GM21528 (cell line): ENCODE data around the gene LARGE1.
A peak's percentile ranks its signal among the peaks of the same experiment; 100 is the strongest.

Source experiments
- ATAC-seq: cut with Tn5 transposase; IDR thresholded peaks from one replicate; pipeline ENCODE4 v1.9.1; 2021; ENCODE audit warnings: mild to moderate bottlenecking, moderate library complexity; ENCODE audit not compliant: unreplicated experiment, low FRiP score

The LARGE1 gene

DNA sequence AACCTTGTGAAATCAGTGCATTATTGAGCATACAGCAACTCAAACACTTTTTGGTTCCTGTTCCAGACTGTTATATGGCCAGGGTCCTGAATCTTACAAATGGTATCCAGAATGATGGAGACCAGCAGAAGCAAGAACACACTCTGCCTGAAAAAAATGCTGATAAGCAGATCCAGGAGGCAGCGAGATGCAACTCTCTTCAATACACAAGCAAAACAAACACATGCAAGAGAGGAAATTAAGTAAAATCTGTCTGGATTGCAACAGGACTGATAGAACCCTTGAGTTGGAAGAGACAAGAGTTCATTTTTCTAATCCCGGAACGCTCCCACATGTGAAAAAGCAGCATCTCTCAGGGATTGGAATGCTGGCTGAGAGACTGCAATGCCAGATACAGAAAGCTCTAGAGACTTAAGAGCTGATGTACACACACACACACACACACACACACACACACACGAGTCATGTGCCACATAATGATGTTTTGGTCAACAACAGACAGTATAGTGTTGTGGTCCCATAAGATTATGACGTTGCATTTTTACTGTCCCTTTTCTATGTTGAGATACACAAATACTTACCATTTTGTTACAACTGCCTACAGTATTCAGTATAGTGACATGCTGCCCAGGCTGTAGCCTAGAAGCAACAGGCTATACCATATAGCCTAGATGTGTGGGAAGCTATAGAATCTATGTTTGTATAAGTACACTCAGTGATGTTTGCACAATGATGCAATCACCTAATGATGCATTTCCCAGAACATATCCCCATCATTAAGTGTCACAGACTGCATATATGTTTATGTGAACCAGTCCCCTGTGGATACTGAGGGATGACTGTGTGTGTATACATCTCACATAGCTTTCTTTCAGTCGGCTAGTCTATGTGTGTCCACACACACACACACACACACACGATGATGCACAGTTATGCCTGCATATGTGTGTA is 406.6 kb downstream of the LARGE1 start:
- ATAC-seq, result no peak

DNA sequence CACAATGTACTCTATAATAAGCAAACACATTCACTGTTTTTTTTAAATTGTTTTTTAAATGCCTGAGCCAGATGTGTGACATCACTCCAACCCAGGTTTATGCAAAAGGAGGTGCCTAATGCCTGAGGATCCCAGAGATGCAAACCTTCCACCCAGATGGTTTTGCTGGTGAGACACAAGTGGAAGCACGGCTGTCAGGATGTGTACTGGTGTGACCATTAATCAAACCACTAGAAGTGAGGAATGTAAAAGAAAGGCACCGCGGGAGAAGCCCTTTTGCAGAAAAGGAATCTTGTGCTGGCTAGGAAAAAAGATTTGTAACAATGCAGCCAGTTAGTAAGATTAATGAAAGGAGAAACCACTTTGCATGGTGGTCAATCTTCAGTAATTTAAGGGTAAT is 407.4 kb downstream of the LARGE1 start:
- ATAC-seq, result no peak

DNA sequence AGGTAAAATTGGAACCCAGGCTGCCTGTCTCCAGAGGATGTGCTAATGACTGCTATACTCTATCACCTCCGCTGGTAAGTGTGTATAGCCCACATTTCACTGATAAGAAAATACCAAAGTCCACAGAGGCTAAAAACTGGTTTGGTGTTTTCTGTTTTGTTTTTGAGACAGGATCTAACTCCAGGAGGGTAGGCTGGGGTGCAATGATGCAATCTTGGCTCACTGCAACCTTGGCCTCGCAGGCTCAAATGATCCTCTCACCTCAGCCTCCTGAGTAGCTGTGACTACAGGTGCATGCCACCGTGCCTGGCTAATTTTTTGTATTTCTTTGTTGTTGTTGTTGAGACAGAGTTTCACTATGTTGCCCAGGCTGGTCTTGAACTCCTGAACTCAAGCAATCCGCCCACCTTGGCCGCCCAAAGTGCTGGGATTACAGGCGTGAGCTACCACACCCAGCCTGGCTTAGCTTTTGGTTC is 409.8 kb downstream of the LARGE1 start:
- no peak for ATAC-seq

- ATAC-seq, result no peak
These were observed 415.2 kb downstream of the LARGE1 start for GRCh38 chr22:33504941-33505625.

DNA sequence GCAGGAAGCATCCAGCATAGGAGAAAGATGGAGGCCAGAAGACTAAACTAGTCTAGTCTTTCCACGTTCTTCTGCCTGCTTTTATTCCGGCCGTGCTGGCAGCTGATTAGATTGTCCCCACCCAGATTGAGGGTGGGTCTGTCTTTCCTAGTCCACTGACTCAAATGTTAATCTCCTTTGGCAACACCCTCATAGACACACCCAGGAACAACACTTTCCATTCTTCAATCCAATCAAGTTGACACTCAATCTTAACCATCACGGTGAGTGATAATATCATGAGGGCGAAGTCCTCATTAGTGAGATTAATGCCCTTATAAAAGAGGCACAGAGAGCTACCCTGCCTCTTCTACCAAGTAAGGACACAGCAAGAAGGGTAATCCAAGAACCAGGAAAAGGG is 424.2 kb downstream of the LARGE1 start:
- no peak for ATAC-seq

- ATAC-seq, result no peak
These were observed 426.6 kb downstream of the LARGE1 start for GRCh38 chr22:33493476-33494205.

GRCh38 chr22:33492210-33492651 is 428.0 kb downstream of the LARGE1 start:
- no peak for ATAC-seq

GRCh38 chr22:33487041-33487716 is 433.1 kb downstream of the LARGE1 start:
- ATAC-seq, result no peak

- ATAC-seq, result no peak
These were observed 438.7 kb downstream of the LARGE1 start for GRCh38 chr22:33481550-33481949.

- ATAC-seq, result no peak
These were observed 442.9 kb downstream of the LARGE1 start for GRCh38 chr22:33477120-33478111.

GRCh38 chr22:33476716-33477115 is 443.6 kb downstream of the LARGE1 start:
- no peak for ATAC-seq

DNA sequence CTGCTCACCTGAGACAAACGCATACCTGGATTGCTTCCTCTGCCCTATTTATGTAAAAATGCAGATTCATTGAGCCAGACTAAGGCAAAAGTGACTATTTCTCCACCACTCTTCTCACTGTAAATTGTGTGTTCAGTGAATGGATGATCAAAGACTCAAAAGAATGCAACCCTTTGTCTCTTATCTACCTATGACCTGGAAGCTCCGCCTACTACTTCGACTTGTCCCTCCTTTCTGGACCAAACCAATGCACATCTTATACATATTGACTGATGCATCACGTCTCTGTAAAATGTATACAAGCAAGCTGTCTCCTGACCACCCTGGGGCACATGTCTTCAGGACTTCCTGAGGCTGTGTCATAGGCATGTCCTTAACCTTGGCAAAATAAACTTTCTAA is 444.1 kb downstream of the LARGE1 start:
- no peak for ATAC-seq

DNA sequence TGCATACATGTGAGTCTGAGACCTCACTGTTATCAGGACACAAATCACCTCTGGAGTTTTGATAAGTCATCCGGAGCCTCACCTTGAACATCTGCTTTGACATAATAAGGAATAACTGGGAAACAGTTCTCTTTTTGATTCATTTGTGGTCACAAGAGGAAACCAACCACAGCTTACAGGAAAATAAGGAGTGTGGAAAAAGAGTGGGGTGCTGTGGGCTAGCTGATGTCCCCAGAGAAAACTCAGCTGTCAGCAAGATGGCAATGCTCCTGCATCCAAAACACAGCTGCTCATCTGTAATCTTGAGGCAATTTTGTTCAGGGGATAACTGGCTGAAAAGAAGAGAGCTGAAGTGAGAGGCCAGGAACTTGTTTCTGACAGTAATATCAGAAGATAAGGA is 445.7 kb downstream of the LARGE1 start:
- ATAC-seq, result no peak

GRCh38 chr22:33472462-33473344 is 447.6 kb downstream of the LARGE1 start:
- ATAC-seq, result peak; percentile 52

- no peak for ATAC-seq
These were observed 449.8 kb downstream of the LARGE1 start for GRCh38 chr22:33470456-33470855.

DNA sequence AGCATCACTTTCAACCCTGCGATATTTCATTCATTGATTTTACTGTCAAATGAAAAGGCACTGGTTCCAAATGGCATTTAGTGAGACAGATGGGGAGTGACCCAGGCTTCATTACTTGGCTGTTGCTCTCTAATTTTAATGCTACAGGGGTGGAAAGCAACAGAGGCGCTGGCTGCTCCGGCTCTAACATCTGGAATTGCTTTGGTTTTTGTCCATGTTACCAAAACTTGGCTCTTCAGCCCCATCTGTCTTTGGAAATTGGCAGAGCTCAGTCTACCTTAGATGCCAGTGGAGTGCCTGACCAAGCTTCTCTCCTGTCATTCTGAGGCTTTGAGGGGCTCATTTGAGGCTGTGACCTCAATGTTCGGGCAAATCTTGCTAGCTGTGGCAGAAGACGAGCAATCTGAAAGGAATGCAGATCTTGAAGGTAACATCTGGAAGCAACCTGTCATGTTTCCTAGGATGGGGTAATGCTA is 452.6 kb downstream of the LARGE1 start:
- ATAC-seq, result no peak

DNA sequence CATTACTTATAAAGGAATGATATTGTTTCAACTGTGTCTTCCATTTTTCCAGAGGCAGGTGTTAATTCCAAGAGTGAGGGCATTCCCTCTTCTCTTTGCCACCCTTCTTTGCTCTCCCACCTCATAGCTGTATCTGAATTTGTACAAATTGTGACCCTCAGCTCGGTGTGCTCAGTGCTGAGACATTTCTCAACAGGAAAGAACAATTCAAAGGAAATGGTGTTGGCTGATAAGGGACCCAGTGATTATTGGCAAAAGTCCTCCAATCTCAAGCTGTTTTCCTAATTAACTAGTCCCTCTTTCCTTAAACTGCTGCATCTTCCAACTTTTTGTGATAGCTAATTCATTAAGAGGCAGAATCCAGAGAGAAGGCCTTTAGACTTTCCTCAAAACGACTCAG is 453.2 kb downstream of the LARGE1 start:
- no peak for ATAC-seq

- ATAC-seq, result no peak
These were observed 454.7 kb downstream of the LARGE1 start for GRCh38 chr22:33465554-33465953.
